GOT3 (cell line): Measurements from ENCODE around the gene PTDSS2.

Experiments
- DNase-seq: peaks from one replicate; lab custom pipeline; 2025; ENCODE audit warnings: mixed read lengths; lab: John Stamatoyannopoulos, UW

The PTDSS2 gene

DNA sequence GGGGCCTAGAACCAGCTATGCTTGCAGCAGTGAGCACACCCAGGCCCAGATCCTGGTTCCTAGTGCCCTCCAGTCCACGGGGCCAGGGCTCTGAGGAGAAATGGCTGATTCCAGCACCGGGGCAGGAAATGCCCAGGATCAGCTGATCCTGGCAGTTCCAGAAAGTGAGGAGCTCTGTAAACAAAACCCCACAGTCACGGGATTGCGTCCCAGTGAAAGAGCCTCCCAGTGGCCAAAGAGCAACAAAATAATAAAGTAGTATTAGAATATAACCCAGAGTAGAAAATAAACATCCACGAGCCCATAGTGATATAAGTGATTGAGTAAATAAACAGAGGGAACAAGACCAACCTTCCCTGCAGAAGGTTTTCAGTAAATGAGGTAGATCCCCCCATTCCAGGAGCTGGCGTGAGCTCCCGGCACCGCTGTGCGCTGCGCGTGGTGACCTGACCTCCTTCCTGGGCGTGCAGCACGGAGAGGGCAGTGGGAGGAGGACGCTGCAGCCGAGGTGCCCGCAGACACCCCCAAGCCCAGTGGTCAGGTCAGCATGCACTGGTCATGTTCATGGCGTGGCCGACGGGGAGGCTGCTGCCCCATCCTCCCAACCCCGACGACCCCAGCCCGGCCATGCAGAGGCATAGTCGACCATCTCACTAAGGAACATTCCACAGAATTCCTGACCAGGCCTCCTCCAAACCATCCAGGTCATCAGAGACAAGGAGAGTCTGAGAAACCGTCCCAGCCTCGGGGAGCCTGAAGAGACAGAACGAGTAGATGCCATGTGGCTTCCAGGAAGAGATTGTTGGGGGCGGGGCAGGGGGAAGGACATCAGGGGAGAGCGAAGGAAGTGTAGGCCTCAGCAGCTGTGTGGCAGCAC is 19.8 kb downstream of the PTDSS2 start:
- no peak for DNase-seq

DNA sequence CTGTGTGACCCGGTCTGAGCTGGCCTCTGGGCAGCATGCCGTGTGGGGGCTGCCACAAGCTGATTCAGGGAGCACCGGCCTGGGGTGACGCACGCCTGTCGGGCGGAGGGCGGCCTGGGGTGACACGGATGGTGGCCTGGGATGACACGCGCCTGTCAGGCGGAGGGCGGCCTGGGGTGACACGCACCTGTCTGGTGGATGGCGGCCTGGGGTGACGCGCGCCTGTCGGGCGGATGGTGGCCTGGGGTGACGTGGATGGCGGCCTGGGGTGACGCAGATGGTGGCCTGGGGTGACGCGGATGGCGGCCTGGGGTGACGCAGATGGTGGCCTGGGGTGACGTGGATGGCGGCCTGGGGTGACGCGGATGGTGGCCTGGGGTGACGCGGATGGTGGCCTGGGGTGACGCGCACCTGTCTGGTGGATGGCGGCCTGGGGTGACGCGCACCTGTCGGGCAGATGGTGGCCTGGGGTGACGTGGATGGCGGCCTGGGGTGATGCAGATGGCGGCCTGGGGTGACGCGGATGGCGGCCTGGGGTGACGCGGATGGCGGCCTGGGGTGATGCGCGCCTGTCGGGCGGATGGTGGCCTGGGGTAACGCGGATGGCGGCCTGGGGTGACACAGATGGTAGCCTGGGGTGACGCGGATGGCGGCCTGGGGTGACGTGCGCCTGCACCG is 21.5 kb downstream of the PTDSS2 start:
- DNase-seq: no peak

- DNase-seq: no peak
Measured at GRCh38 chr11:472272-472671, 22.2 kb downstream of the PTDSS2 start.

DNA sequence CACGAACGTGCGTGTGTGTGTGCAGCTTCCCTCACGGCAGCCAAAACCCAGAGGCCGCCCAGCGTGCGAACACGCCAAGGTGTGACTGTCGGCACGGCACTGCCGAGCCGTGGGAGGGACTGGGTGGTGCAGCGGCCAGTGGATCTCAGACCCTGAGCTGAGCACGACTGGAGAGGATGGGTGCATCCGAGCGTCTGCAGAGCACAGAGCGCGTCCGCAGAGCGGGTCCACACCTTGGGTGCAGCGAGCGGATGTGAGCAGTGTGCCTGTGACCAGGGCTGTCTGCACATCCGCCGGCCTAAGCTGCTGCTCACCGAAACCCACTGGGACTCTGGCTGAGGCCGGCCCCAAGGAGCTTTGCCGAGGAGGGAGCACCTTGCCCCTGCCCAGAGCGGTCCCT is 22.7 kb downstream of the PTDSS2 start:
- DNase-seq: no peak

DNA sequence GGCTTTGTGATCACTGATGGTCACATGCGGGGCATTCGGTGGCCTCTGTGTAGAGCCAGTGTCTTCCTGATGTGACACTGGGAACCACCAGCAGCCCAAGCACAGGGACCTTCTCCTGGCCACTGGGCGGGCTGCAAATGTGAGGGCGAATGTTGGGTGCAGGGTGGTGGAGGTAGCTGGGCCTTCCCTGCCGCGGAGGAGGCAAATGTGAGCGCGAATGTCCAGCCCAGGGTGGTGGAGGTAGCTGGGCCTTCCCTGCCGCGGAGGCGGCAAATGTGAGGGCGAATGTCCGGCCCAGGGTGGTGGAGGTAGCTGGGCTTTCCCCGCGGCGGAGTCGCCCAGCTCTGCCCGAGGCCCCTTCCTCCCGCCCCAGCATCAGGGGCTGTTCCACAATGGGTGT is 23.3 kb downstream of the PTDSS2 start:
- DNase-seq: no peak

- no peak for DNase-seq
Measured at GRCh38 chr11:473962-474785, 24.1 kb downstream of the PTDSS2 start.

DNA sequence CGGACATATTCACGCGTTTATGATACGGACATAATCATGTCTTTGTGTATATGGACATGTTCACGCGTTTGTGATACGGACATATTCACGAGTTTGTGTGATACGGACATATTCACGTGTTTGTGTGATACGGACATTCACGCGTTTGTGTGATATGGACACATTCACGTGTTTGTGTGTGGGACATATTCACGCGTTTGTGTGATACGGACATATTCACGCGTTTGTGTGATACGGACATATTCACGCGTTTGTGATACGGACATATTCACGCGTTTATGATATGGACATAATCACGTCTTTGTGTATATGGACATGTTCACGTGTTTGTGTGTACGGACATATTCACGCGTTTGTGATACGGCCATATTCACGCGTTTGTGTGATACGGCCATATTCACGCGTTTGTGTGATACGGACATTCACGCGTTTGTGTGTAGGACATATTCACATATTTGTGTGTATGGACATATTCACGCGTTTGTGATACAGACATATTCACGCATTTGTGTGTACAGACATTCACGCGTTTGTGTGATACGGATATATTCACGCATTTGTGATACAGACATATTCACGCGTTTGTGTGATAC is 24.9 kb downstream of the PTDSS2 start:
- no peak for DNase-seq

DNA sequence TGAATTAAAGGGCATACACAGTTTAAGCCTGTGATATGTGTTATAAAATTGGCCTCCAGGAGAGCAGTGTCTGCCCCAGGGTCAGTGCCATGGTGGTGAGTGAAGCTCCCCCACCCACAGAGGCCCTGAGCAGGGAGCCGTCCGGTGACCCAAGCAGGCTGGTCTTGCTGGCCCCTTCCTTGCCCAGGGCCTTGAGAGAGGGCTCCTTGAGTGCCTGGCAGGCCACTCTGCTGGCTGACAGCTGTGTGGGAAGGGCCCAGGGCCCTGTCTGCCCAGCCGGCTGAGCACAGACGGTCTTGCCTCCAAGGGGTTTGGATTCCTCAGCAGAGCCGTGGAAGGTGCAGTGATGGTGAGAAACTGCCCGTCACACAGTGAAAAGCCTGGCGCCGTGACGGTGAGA is 25.9 kb downstream of the PTDSS2 start:
- no peak for DNase-seq

GRCh38 chr11:476416-476815 is 26.3 kb downstream of the PTDSS2 start:
- DNase-seq: no peak

DNA sequence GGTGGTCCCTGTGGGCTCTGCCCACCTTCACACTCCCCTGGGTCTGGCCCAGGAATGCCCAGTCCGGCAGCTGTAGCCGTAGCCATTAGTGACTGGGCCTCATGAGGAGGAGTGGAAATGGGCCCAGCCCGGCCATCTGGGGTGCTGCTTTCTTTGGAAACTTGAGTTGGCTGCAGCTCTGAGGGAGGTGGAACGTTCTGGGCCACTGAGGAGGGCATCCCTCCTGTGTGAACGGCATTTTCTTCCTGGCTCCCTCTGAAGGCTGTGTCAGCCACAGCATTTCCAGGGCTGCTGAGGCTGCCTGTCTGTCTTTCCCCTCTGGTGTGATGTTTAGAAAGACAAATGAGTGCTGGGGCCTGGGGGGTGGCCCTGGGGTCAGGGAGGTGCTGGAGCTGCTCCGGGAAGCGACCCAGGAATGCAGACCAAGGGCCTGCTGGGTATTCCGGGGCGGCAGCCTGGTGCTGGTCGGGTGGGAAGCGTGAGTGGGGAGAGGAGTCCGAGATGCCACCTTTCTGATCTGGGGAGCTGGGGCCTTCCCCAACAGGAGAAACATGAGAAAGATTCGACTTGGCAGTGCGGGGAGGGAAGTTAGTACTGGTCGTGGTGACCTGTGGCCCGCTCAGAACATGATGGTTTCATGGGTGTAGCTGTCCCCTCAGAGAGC is 27.1 kb downstream of the PTDSS2 start:
- DNase-seq: no peak

DNA sequence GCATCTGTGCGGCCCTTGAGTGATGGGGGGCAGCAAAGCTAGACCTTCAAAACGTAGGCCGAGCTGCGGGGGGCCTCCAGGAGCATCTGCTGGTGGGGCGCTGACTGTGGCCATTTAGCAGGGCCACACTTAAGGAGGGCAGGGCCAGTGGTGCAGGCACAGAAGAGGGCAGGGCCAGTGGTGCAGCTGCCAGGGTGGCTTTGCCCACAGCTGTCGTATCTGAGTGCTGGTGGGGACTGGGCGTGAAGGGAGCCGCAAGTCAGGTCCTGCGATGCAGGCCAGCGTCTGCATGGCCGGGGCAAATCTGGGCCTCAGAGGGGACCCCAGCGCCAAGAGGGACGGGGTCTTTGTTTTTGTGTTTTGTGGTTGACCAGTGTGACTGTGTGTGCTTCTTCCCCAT is 29.2 kb downstream of the PTDSS2 start:
- no peak for DNase-seq

- DNase-seq: no peak
Measured at GRCh38 chr11:484616-485015, 34.5 kb downstream of the PTDSS2 start.

- DNase-seq: no peak
Measured at GRCh38 chr11:486189-486588, 36.1 kb downstream of the PTDSS2 start.

DNA sequence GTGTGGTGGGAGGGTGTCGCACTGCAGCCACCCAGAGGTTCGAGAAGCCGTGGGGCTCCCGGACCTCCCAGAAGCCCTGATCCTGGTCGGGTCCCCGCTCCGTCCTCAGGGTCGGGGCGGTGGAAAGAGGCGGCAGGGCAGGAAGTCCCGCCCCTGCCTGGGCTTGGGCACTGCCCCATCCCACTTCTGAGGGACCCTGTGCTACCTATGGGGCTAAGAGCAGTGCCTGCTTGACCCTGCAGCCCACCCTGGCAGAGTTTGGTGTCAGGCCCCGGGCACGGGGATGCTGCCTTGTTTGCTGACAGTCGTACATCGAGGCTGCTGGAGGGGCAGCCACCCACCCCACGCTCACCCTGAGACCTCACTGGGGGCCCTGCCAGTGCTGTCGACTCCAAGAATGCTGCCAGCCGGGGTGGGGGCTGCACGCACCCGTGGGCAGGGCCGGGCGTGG is 37.5 kb downstream of the PTDSS2 start:
- DNase-seq: no peak

DNA sequence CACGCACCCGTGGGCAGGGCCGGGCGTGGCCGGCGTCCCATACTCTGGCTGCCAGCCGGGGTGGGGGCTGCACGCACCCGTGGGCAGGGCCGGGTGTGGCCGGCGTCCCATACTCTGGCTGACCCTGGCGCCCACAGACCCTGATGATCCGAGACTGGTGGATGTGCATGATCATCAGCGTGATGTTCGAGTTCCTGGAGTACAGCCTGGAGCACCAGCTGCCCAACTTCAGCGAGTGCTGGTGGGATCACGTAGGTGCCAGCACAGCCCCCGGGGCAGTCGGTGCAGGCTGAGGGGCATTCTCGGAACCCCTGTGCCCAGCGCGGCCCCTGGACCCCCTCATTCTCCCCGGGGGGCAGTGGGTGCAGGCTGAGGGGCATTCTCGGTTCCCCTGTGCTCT is 38.0 kb downstream of the PTDSS2 start:
- no peak for DNase-seq

GRCh38 chr11:488579-488978 is 38.5 kb downstream of the PTDSS2 start:
- DNase-seq: no peak

DNA sequence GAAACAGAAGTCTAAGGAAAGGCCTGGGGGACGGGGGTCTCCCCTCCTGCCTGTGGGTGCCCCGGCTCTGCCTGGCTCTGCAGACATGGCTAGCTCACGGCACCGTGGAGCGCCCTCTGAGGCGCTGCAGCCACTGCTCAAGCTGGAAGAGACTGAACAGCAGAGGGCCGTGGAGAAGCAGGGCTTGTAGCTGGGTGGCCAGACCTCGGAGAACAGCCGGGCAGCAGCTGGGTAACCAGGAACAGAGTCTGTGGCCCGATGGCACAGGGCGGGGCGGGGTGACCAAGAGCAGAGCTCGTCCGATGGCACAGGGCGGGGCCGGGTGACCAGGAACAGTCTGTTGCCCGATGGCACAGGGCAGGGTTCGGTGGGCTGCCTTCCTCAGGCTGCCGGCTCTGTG is 38.9 kb downstream of the PTDSS2 start:
- DNase-seq: no peak

- no peak for DNase-seq
Measured at GRCh38 chr11:489610-490185, 39.6 kb downstream of the PTDSS2 start.

DNA sequence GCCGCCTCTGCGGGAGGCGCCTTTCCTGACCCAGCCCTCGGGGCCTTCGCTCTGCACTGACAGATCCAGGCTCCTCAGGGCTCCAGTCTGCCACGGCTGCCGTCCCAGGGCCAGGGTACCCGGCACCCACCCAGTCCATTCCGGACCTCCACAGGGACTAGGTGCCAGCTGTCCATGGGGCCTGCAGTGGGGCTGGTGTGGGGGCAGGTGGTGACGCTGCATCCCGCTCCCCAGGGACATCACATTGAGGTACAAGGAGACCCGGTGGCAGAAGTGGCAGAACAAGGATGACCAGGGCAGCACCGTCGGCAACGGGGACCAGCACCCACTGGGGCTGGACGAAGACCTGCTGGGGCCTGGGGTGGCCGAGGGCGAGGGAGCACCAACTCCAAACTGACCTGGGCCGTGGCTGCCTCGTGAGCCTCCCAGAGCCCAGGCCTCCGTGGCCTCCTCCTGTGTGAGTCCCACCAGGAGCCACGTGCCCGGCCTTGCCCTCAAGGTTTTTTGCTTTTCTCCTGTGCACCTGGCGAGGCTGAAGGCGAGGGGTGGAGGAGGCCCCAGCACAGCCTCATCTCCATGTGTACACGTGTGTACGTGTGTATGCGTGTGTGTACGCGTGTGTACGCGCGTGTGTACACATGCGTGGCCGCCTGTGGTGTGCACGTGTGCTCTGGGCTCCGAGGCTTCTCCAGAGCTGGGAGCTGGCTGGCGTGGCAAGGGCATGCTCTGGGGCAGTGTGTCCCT is 40.3 kb downstream of the PTDSS2 start:
- no peak for DNase-seq

GRCh38 chr11:490930-491260 is 40.8 kb downstream of the PTDSS2 start:
- no peak for DNase-seq

DNA sequence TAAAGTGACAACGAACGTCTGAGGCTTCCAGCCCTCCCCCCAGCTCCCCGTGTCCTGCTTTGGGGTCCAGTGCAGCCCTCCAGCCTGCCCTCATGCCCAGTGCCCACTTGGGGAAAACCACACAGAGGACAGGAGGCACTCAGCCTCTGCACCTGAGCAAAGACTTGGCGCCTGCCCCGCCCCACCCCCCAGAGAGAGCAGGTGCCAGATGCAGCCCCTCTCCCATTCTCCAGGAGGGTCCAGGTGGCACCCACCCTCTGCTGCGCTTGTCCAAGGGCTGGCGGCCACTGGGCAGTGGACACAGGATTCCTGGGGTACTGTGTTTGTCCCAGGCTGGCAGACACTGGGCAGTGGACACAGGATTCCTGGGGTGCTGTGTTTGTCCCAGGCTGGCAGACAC is 41.3 kb downstream of the PTDSS2 start:
- DNase-seq: no peak
